ENCODE data around the gene ANKRD34B.

DNA sequence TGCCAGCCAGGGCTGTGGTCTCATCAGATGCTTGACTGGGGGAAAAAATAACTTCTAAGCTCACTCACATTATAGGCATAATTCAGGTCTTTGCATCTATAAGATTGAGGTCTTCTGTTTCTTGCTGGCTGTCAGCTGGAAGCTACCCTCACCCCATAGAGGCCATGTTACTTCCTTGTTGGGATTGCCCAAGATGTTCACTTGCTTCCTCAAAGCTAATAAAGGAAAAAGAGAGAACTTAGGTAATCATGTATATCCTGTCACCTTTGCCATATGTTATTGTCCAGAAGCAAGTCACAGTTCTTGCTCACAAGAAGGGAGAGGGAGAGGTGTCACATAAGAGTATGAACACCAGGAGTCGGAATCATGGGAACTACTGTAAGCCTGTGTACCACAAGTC lies 38.7 kb upstream of the ANKRD34B start:
- TF ChIP-seq YY1 (IDR thresholded peaks at IDR 0.05; ENCODE audit: insufficient read depth, insufficient replicate concordance, low read depth, low read length): no peak
- TF ChIP-seq, protein P1, sequence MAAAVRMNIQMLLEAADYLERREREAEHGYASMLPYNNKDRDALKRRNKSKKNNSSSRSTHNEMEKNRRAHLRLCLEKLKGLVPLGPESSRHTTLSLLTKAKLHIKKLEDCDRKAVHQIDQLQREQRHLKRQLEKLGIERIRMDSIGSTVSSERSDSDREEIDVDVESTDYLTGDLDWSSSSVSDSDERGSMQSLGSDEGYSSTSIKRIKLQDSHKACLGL (CRISPR knock-in tag; IDR thresholded peaks at IDR 0.05): no peak
